CD4-positive, alpha-beta T cell (primary cell): ENCODE data around the gene SUCNR1. TPM values are rescaled to one million over a fixed set of nuclear protein-coding genes. Genes with fewer than 3 reads are reported as not detected.
"Not testable (repeated sequence)": the region's sequence is repeated elsewhere in the genome, so short reads cannot be mapped to it uniquely, and the experiment has no call there.

Experiments used
- ATAC-seq: fragments of 200-7000 bp; cut with Tn5 transposase; one replicate; pipeline ENCODE4 v1.10.0; 2022; ENCODE audit warnings: mild to moderate bottlenecking; ENCODE audit not compliant: poor library complexity
- CTCF ChIA-PET: fragments of 350-600 bp; sonication (Branson Sonifier 250); formaldehyde crosslinking; loops from one replicate; lab custom pipeline; 2021; ENCODE audit warnings: antibody characterized with exemption, inconsistent platforms; lab: Charles Lee
- POLR2A ChIA-PET: fragments of 350-600 bp; sonication (Branson Sonifier 250); formaldehyde crosslinking; loops from one replicate; lab custom pipeline; 2021; ENCODE audit warnings: antibody characterized with exemption, inconsistent platforms; lab: Charles Lee
- DNase-seq, 14 experiments: peaks; one replicate each; pipeline ENCODE4 v3.0.0-alpha.2; 2013 to 2020; ENCODE audit warnings: mixed read lengths in 2 of 14
- H3K27ac ChIP-seq, 2 donors: one replicate each; pipeline versions ENCODE4 v1.5.1 to v1.7.0; 2013; ENCODE audit warnings: low read length in 2 of 2, low read depth in 1 of 2, mild to moderate bottlenecking in 1 of 2
- H3K27me3 ChIP-seq, 2 experiments: 1 replicate in 1 of 2; 2 replicates in 1 of 2; pipeline versions ENCODE4 v1.6.1 to v1.7.0; 2013; ENCODE audit warnings: low read length in 2 of 2, control low read depth in 1 of 2, mild to moderate bottlenecking in 1 of 2, moderate library complexity in 1 of 2; ENCODE audit not compliant: insufficient read depth in 2 of 2, control insufficient read depth in 1 of 2
- H3K36me3 ChIP-seq: one replicate; pipeline ENCODE4 v1.6.1; 2013; ENCODE audit warnings: low read length, control low read depth; ENCODE audit not compliant: insufficient read depth
- H3K4me1 ChIP-seq: one replicate; pipeline ENCODE4 v1.6.1; 2013; ENCODE audit warnings: low read length, control low read depth; ENCODE audit not compliant: insufficient read depth
- H3K4me3 ChIP-seq: one replicate; pipeline ENCODE4 v1.5.1; 2013; ENCODE audit warnings: mild to moderate bottlenecking, low read length, moderate library complexity
- H3K9me3 ChIP-seq, 2 experiments: 1 replicate in 1 of 2; 2 replicates in 1 of 2; pipeline versions ENCODE4 v1.6.1 to v1.7.0; 2013; ENCODE audit warnings: low read length in 2 of 2, mild to moderate bottlenecking in 2 of 2, control low read depth in 1 of 2, moderate library complexity in 1 of 2; ENCODE audit not compliant: control insufficient read depth in 1 of 2, insufficient read depth in 1 of 2
- H3K27ac Mint-ChIP-seq: one replicate; pipeline ENCODE4 v1.8.0; 2020; ENCODE audit warnings: mixed read lengths
- H3K27me3 Mint-ChIP-seq: one replicate; pipeline ENCODE4 v1.8.0; 2021; ENCODE audit warnings: mixed read lengths
- H3K36me3 Mint-ChIP-seq: one replicate; pipeline ENCODE4 v1.8.0; 2021; ENCODE audit warnings: low read depth, mixed read lengths
- H3K4me1 Mint-ChIP-seq: one replicate; pipeline ENCODE4 v1.8.0; 2021; ENCODE audit warnings: low read depth, mixed read lengths
- H3K4me3 Mint-ChIP-seq: one replicate; pipeline ENCODE4 v1.8.0; 2020; ENCODE audit warnings: mild to moderate bottlenecking, mixed read lengths
- H3K9me3 Mint-ChIP-seq: one replicate; pipeline ENCODE4 v1.8.0; 2020; ENCODE audit warnings: mixed read lengths
- intact Hi-C, 2 experiments: fragments of 100-400 bp; cut with DNase I in 1 of 2; cut with micrococcal nuclease in 1 of 2; formaldehyde crosslinking; loops; one replicate each; pipeline versions ENCODE4 v1.15.1 to v1.9.0; 2023 to 2025; cut with DNase I, micrococcal nuclease
- total RNA-seq, 174 experiments: library from RNA in 2 of 174; stranded (reverse) in 2 of 174; gene quantifications; one replicate each; pipeline ENCODE4 v1.2.3 and lab custom pipeline; 2021 to 2026
- TF ChIP-seq, protein P1 (sequence below): fragments of 200-600 bp; IDR thresholded peaks from one replicate; pipeline ENCODE4 v1.8.0; 2022; ENCODE audit warnings: antibody characterized with exemption, mild to moderate bottlenecking

SUCNR1 gene
- total RNA-seq, 2 experiments from 2014 or later = not detected

DNA sequence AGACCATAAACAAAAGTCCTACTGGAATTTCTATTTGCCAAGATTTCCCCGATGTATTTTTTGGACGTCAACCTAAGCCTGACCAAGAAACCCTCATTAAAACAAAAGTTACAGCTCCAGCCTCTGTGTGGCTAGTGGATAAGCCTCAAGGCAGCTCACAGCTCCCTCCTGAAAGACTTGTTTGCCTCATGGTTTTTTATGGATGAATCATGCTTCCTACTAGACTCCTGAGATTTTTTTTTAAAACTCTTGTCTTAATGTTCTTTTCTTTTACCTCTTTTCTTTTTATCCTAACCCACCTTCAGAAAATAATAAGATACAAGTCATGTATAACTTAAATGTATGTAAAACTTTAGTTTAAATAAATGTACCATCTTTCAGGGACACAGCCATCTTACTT, 52.4 kb downstream of the SUCNR1 start:
- no peak for ATAC-seq
- CTCF ChIA-PET = no interaction called here

DNA sequence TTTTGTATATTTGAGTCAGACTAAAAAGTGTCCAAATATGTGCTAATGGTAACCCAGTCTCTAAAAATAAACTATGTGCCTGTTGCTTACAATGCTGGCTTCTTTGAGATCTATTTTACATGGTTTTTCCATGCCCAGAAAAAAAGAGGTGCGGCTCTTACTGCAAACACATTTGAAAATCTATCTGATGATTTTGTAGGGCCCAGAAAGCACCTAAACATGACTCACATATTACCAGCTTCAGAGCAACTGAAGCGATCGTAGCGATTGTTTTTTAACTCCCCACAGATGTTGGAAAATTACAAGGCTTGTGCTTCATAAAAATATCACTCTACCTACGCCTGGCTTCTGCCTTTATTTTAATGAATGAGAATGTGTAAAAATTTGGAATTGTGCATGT, 53.5 kb downstream of the SUCNR1 start:
- H3K36me3 ChIP-seq = no peaks in the 10 kb centered on the region
- no peak overlapping the region for H3K27ac ChIP-seq
- no peaks in the 10 kb centered on the region for H3K27me3 ChIP-seq
- H3K4me1 ChIP-seq = no peaks in the 10 kb centered on the region
- ATAC-seq (no peak), DNase-seq (no peak)
- Mint-ChIP-seq H3K4me3 (no peak overlapping the region), H3K4me1 (no peaks in the 10 kb centered on the region), H3K27me3 (no peaks in the 10 kb centered on the region), H3K27ac (no peak overlapping the region), H3K36me3 (no peaks in the 10 kb centered on the region), H3K9me3 (no peaks in the 10 kb centered on the region)
- no peaks in the 10 kb centered on the region for H3K9me3 ChIP-seq
- intact Hi-C loops = no loop called here
- CTCF ChIA-PET = no interaction called here
- H3K4me3 ChIP-seq = no peak overlapping the region
- TF ChIP-seq, protein P1, sequence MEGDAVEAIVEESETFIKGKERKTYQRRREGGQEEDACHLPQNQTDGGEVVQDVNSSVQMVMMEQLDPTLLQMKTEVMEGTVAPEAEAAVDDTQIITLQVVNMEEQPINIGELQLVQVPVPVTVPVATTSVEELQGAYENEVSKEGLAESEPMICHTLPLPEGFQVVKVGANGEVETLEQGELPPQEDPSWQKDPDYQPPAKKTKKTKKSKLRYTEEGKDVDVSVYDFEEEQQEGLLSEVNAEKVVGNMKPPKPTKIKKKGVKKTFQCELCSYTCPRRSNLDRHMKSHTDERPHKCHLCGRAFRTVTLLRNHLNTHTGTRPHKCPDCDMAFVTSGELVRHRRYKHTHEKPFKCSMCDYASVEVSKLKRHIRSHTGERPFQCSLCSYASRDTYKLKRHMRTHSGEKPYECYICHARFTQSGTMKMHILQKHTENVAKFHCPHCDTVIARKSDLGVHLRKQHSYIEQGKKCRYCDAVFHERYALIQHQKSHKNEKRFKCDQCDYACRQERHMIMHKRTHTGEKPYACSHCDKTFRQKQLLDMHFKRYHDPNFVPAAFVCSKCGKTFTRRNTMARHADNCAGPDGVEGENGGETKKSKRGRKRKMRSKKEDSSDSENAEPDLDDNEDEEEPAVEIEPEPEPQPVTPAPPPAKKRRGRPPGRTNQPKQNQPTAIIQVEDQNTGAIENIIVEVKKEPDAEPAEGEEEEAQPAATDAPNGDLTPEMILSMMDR = no peak
- POLR2A ChIA-PET = no interaction called here

More for the DNA sequence above, 52.4 kb downstream of the SUCNR1 start:
- Histone ChIP-seq H3K9me3 (no peaks in the 10 kb centered on the region), H3K4me3 (no peak overlapping the region), H3K27me3 (no peaks in the 10 kb centered on the region), H3K4me1 (no peaks in the 10 kb centered on the region), H3K27ac (no peak overlapping the region), H3K36me3 (no peaks in the 10 kb centered on the region)
- H3K4me3 Mint-ChIP-seq = no peak overlapping the region
- DNase-seq = no peak
- no peaks in the 10 kb centered on the region for H3K9me3 Mint-ChIP-seq
- no peaks in the 10 kb centered on the region for H3K4me1 Mint-ChIP-seq
- POLR2A ChIA-PET = no interaction called here
- TF ChIP-seq, protein P1 = no peak
- H3K36me3 Mint-ChIP-seq = no peaks in the 10 kb centered on the region
- H3K27ac Mint-ChIP-seq = no peak overlapping the region
- H3K27me3 Mint-ChIP-seq = no peaks in the 10 kb centered on the region
- intact Hi-C loops = no loop called here

DNA sequence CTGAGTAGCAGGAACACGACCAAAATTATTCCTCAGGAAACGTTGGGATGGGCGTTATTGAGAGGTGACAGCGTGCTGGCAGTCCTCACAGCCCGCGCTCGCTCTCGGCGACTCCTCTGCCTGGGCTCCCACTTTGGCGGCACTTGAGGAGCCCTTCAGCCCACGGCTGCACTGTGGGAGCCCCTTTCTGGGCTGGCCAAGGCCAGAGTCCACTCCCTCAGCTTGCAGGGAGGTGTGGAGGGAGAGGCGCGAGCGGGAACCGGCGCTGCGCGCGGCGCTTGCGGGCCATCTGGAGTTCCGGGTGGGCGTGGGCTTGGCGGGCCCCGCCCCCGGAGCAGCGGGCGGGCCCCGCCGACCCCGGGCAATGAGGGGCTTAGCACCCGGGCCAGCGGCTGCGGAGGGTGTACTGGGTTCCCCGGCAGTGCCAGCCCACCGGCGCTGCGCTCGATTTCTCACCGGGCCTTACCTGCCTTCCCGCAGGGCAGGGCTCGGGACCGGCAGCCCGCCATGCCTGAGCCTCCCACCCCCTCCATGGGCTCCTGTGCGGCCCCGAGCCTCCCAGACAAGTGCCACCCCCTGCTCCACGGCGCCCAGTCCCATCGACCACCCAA, 54.6 kb downstream of the SUCNR1 start:
- ATAC-seq, H3K4me3 Mint-ChIP-seq, H3K4me1 ChIP-seq, H3K36me3 Mint-ChIP-seq, H3K9me3 Mint-ChIP-seq, H3K36me3 ChIP-seq, CTCF ChIA-PET, intact Hi-C loops, H3K27ac ChIP-seq, POLR2A ChIA-PET, DNase-seq, H3K9me3 ChIP-seq, H3K27ac Mint-ChIP-seq, H3K27me3 Mint-ChIP-seq, H3K27me3 ChIP-seq, H3K4me3 ChIP-seq, H3K4me1 Mint-ChIP-seq: not testable (repeated sequence)

DNA sequence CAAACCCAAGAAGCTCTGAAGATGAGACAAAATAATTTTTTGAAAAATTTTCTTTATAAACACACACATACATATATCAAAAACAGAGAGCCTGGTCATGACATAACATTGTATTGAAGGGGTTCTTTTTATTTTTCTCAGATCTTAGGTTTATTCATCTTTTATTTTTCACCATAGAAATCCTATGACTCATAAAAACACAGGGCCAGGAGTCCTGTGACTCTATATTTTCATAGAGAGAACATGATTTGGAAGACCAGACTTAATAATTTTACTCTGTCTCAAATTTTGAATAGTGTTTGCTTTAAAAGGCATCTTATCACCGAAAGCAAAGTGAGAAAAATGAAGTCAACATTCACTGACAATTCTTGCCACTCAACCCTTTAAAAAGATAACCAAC, 57.7 kb downstream of the SUCNR1 start:
- H3K27me3 ChIP-seq = no peaks in the 10 kb centered on the region

More for the DNA sequence above, 57.7 kb downstream of the SUCNR1 start:
- ATAC-seq (no peak), DNase-seq (no peak)
- no peaks in the 10 kb centered on the region for H3K27me3 Mint-ChIP-seq
- ChIA-PET CTCF (no interaction called here), POLR2A (no interaction called here)
- H3K4me3 Mint-ChIP-seq = no peak overlapping the region
- H3K36me3 ChIP-seq = no peaks in the 10 kb centered on the region
- H3K4me1 ChIP-seq = no peaks in the 10 kb centered on the region
- H3K4me3 ChIP-seq = no peak overlapping the region
- H3K9me3 Mint-ChIP-seq = no peaks in the 10 kb centered on the region
- intact Hi-C loops = no loop called here
- no peaks in the 10 kb centered on the region for H3K4me1 Mint-ChIP-seq
- H3K36me3 Mint-ChIP-seq = no peaks in the 10 kb centered on the region
- no peak overlapping the region for H3K27ac ChIP-seq
- no peak overlapping the region for H3K27ac Mint-ChIP-seq
- no peaks in the 10 kb centered on the region for H3K9me3 ChIP-seq
- TF ChIP-seq, protein P1 = no peak
